Measurements from ENCODE around the gene RNF113A.

- TF ChIP-seq EZH2 (IDR thresholded peaks at IDR 0.05; ENCODE audit: insufficient read depth, poor library complexity, severe bottlenecking) (no peak), EZH2phosphoT487 (IDR thresholded peaks at IDR 0.05; ENCODE audit: insufficient read depth, low read depth) (no peak)
These were observed 29.4 kb upstream of the RNF113A start for GRCh38 chrX:119900976-119901375.
